Suppressor macrophage treated with lipopolysaccharide for 1 hour (primary cell): ENCODE data around the gene HIVEP1.
"Not testable (repeated sequence)": the region's sequence is repeated elsewhere in the genome, so short reads cannot be mapped to it uniquely, and the experiment has no call there.

Source experiments
- DNase-seq, 3 donors: peaks; one replicate each; pipeline ENCODE4 v3.0.0-alpha.2; 2020 to 2022

Gene HIVEP1

GRCh38 chr6:12090714-12091113 lies 78.6 kb downstream of the HIVEP1 start:
- DNase-seq: no peak

DNA sequence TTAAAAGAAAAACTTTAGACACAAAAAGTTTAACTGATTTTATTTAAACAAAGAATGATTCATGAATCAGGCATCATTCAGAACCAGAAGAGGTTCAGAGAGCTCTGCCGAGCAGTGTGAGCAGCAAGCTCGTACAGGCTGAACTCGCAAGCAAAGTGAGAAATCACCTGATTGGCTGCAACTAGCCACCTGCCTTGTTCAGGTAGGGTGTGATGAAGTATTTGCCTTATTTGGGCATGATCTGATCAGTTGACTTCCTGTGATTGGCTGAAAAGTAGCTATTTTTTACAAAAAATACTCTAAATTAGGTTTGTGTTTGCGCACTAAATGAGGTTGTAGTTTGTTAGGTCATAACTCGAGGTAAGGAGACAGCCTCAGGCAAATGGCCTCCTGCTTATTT lies 80.7 kb downstream of the HIVEP1 start:
- no peak for DNase-seq

GRCh38 chr6:12094689-12095088 lies 82.6 kb downstream of the HIVEP1 start:
- DNase-seq: no peak

- no peak for DNase-seq
These were observed 84.2 kb downstream of the HIVEP1 start for GRCh38 chr6:12096342-12096741.

DNA sequence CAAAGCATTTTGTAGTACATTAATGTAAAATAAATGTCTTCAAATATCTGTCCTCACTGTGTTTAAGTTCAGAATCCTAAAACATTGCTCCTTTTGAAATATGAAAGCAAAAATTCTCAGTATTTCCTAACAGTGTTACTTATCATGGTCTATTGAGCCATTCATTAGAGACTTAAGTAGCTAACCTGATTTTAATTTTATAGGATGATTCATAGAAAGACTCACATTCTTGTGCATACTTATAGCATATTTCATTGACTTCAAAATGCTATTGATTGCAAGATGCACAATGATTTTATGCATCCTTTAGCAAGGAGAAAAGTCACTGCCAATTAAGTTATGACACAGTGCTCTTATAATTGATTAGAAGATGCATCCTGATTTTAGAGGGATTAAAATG lies 85.7 kb downstream of the HIVEP1 start:
- DNase-seq: no peak

GRCh38 chr6:12099623-12100338 lies 87.7 kb downstream of the HIVEP1 start:
- DNase-seq: no peak

DNA sequence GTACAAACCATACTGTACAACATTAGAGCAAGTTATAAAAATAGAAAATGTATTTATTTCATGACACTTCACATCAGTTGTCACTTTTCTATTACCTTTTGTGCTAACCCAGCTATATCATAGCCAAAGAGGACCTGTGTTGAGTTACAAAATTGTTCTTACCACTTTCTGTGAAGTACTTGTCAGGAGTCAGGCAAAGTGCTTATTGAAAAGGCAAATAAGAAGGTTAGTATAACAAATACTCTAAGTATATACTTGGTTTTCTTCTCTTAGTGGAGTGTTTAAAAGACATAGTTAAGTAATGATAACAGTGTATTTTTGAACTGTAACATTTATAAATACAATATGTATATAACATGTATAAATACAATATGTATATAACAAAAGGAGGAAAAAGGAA lies 88.9 kb downstream of the HIVEP1 start:
- DNase-seq: no peak

DNA sequence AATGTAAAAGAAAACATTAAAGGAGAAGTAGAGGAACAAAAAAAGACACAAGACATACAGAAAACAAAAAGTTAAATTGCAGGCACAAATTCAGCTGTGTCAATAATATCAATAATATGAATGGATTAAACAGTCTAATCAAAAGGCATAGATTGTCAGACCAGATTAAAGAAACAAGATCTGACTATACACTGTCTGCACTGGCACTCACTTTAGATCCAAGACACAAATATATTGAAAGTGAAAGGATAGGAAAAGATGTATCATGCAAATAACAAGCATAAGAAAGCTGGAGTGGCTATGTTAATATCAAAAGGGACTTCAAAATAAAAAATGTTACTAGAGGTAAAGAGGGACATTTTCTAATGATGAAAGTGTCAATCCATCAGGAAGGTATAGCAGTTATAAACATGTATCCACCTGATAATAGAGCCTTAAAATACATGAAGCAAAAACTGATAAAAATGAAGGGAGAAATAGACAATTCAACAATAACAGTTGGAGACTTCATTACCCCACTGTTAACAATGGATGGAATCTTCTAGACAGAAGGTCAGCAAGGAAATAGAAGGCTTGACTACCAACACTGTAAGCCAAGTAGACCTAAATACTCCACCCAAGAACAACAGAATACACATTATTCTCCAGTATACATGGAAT lies 89.7 kb downstream of the HIVEP1 start:
- no peak for DNase-seq

DNA sequence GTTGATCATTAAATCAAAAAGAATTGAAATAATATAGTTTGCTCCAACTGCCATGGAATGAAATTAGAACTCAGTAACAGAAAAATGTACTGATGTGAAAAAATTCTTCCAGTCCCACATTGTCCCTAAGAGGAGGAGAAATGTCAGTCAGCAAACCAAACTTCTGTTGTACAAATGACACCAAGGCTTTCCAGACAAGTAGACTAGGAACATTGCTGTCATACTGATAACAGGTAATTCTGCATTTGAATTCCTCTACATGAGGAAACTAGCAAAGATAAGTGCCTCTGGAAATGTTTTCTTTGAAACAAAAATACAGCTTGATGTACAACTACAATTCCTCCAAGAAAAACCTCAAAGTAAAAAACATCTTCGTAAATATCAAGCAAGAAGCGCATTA lies 90.2 kb downstream of the HIVEP1 start:
- no peak for DNase-seq

DNA sequence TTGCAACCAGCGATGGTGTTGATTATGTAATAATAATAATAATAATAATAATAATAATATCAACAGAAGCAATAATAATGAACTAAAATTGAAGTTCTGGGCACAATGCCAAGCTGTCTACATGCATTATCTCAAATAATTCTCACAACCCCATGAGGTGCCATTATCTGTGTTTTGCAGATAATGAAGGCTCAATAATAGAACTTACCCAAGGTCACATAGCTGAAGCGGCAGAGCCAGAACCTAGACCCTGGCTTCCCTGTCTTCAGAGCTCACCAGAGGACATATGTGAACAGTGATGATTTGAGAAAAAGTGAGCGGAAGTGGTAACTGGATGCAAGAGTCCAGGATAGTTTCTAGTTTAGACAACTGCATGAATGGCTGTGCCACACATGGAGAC lies 91.0 kb downstream of the HIVEP1 start:
- DNase-seq: no peak

GRCh38 chr6:12105271-12105670 lies 93.2 kb downstream of the HIVEP1 start:
- DNase-seq: no peak

DNA sequence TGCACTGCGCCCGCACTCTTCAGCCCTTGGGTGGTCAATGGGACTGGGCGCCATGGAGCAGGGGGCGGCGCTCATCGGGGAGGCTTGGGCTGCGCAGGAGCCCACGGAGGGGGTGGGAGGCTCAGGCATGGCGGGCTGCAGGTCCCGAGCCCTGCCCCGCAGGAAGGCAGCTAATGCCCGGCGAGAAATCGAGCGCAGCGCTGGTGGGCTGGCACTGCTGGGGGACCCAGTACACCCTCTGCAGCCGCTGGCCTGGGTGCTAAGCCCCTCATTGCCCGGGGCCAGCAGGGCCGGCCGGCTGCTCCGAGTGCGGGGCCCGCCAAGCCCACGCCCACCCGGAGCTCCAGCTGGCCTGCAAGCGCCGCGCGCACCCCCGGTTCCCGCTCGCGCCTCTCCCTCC lies 96.3 kb downstream of the HIVEP1 start:
- not testable (repeated sequence) for DNase-seq

DNA sequence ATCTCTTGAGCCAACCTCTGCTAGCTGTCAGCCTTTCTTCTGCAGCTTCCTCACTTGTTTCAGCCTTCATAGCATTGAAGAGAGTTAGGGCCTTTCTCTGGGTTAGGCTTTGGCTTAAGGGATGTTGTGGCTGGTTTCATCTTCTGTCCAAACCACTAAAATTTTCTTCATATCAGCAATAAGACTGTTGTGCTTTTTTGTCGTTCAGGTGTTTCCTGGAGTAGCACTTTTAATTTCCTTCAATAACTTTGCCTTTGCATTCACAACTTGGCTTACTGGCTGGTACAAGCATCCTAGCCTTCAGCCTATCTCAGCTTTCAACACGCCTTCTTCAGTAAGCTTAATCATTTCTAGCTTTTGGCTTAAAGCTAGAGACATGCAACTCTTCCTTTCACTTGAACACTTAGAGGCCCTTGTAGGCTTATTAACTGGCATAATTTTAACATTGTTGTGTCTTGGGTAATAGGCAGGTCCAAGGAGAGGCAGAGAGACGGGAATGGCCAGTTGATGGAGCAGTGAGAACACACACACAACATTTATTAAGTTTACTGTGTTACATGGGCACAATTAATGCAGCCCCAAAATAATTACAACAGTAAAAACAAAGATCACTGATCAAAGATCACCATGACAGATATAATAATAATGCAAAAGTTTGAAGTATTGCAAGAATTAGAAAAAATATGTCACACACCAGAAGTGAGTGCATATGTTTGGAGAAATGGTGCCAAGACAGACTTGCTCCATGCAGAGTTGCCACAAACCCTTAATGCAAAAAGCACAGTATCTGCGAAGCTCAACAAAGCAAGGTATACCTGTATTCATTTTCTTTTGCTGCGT lies 98.6 kb downstream of the HIVEP1 start:
- no peak for DNase-seq

DNA sequence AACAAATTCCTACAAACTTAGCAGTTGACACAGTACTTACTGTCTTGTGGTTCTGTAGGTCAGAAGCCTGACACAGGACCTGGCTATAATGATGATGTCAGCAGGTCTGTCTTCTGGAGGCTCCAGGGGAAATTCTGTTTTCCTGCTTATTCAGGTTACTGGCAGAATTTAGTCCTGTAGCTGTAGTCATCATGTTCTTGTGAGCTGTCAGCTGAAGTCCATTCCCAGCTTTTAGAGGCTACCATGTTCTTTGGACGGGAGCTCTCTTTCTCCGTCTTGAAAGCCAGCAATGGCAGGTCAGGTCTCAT lies 99.2 kb downstream of the HIVEP1 start:
- DNase-seq: peak in 1 of 3 donors; percentile 28

DNA sequence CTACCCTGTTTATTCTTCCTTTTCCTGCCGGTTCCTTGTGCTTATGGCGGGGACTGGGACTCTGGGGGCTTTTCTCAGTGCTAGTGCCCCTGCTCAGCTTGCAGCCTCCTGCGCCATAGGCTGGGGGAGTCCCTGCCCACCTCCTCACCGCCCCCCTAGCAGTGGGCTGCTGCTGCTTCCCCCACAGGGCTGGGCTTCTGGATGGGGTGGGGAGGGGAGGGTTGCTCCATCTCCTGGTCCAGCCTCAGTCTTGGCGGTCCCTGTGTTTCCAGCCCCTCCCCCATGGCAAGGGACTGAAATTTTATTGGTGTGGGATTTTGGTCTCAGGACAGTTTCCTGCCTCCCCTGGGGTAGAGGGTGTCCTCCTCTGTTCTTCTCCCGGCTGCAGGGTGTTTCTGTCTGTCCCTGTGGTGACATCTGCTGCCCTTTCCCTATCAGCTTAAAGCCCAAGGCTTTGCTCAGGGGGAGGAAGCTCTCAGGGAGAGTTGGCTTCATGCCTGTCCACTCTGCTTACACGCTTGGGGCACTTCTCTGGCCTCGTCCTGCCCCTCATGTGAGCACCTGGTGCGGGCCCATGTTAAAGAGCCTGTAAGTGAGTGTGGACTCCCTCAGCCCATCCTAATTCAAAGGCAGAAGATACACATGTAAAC lies 100.6 kb downstream of the HIVEP1 start:
- DNase-seq: no peak

- DNase-seq: peak; percentile 56 to 76 (median 59)
These were observed 101.1 kb downstream of the HIVEP1 start for GRCh38 chr6:12113190-12113577.

- no peak for DNase-seq
These were observed 102.0 kb downstream of the HIVEP1 start for GRCh38 chr6:12114055-12114503.

DNA sequence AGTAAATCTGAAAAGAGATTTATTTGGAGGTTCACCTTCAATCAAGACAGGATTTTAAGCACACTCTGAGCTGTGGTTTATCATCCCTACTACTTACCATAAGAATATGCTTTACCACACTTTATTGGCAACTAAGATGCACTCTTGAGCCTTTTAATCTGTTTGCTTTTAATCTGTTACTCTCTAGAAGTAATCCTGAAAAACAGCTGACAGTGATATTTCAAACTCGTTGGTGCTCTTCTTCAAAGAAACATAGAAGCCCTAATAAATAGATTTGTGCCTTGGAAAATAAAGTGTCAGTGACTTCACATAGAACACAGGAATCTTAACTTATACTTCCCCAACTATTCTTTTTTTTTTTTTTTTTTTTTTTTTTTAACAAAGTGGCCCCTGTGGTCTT lies 102.9 kb downstream of the HIVEP1 start:
- DNase-seq: no peak

- DNase-seq: no peak
These were observed 103.4 kb downstream of the HIVEP1 start for GRCh38 chr6:12115492-12115891.

DNA sequence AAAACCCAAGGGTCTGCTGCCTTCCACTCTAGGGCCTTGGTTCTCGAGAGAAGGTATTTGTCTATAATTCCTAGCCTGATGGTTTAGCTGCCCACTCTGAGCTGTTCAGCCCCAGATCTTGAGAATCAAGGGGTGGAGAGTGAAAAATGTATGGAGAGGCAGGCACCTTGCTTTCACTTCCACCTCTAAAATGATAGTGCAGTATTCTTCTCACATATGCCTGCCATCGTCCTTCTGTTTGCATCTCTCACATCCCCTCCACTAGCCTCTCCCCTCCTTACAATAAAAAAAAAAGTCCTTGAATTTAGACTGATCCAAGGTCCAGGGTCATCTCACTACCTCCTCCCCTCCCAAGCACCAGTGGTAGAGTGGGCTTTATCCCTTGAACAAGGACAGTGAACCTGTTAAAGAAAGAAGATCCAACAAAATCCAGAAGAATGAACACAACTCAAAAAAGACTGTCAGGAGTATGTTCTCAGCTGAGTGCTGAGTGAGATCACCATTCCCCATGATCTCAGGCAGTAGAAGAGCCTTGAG lies 104.2 kb downstream of the HIVEP1 start:
- DNase-seq: no peak

DNA sequence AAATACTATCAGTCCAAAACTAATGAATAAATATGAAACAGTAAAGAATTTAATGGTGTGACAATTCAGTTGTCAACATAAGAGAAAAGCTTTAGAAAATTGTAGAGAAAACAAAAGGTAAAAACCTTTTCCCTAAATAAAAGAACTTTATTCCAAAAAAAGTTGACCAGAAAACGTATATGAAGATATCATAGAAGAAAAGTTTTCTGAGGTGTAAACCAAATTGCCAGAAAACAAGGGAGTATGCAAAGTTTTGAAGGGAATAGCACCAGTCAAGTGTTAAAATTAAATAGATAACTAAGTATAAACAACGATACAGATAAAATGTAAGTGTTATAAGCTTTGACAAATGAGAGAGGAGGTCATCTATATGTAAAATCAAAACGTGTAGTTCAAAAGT lies 104.9 kb downstream of the HIVEP1 start:
- DNase-seq: no peak

DNA sequence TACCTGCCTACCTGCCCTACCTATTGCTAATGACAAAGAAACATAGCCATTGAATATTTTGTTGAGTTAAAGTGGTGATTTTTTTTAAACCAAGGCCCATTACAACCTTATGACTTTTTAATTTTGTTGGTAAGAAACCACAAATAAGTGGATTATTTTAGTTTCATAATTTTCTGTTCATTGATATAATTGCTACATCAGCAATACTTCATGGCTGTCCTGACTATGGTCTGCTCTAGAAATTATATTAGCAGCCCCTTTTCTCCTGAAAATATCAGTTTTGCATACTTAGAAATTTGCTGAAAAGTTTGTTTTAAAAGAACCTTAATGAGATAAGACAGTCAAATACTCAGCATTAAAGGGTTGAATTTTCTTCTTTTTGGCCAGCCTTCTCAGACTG lies 106.5 kb downstream of the HIVEP1 start:
- DNase-seq: no peak

DNA sequence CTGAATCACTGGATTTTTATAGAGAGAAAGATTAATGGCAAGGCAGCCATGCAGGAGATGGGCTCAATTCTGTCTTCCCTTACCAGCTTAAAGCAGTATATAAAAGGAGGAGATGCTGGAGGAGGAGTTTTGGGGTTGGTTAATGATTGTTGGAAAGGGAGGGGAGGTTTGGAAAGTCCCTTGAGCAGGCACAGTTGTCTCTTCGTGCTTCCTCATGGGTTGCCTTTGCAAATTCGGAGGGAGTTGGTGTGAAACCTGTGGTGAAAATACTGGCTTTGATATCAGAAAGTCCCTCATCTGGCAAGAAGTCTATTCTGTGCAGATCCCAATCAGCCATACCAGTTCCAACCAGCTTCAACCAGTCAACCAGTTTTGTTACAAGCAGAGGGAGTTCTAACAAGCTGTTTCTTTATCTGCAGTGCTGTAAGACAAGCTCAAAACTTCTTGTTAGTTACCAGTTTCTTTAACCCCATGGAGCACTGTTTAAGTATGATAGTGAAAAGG lies 107.0 kb downstream of the HIVEP1 start:
- peak in 2 of 3 donors; percentile 46 to 48 for DNase-seq
